Activated naive CD4-positive, alpha-beta T cell treated with anti-CD3 and anti-CD28 coated beads, Interleukin-2, amount 50 U/mL, for 72 hours (primary cell): Measurements from ENCODE around the gene AGL. TPM values are rescaled to one million over a fixed set of nuclear protein-coding genes. Genes with fewer than 3 reads are reported as not detected.
"Not testable (repeated sequence)": the region's sequence is repeated elsewhere in the genome, so short reads cannot be mapped to it uniquely, and the experiment has no call there.

ENCODE experiments used
- ATAC-seq, 2 donors: fragments of 150-1000 bp; cut with Tn5 transposase; 2 replicates each; pipeline ENCODE4 v1.10.0; 2021; ENCODE audit warnings: mild to moderate bottlenecking in 2 of 2, moderate library complexity in 2 of 2
- DNase-seq, 2 donors: peaks; one replicate each; pipeline ENCODE4 v3.0.0; 2021 to 2022; ENCODE audit warnings: low spot score in 2 of 2
- H3K27ac Mint-ChIP-seq, 2 donors: one replicate each; pipeline ENCODE4 v1.8.0; 2022; ENCODE audit warnings: mild to moderate bottlenecking in 2 of 2, mixed read lengths in 2 of 2
- H3K36me3 Mint-ChIP-seq, 2 donors: one replicate each; pipeline ENCODE4 v1.8.0; 2022; ENCODE audit warnings: mixed read lengths in 2 of 2
- H3K9me3 Mint-ChIP-seq, 2 donors: one replicate each; pipeline ENCODE4 v1.8.0; 2022; ENCODE audit warnings: mixed read lengths in 2 of 2
- total RNA-seq, 2 donors: library from RNA; stranded (reverse); gene quantifications; one replicate each; pipeline ENCODE4 v1.2.3, GENCODE V29; 2022

AGL gene
- total RNA-seq, 2 donors from 2014 or later, result 15.5 to 22.6 TPM

DNA sequence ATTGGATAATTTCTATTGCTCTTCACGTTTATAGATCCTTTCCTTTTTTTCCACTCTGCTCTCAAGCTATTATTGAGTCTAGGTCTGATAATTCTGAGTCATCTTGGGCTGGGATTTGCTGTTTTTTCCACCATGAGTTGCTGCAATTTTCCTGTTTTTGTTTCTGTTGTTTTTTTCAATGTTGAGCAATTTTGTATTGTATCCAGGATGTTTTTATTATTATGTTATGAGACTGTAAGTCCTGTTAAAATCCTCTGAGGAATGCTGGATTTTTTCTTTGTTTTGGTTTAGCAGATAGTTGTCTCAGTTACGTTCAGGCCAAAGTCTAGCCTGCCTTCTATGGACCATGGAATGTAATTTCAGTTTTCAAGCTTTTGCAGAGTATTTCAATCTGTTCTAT is 106.6 kb downstream of the AGL start:
- H3K36me3 Mint-ChIP-seq, result no peaks in the 10 kb centered on the region
- ATAC-seq (no peak), DNase-seq (no peak)
- no peaks in the 10 kb centered on the region for H3K9me3 Mint-ChIP-seq
- no peak overlapping the region for H3K27ac Mint-ChIP-seq

DNA sequence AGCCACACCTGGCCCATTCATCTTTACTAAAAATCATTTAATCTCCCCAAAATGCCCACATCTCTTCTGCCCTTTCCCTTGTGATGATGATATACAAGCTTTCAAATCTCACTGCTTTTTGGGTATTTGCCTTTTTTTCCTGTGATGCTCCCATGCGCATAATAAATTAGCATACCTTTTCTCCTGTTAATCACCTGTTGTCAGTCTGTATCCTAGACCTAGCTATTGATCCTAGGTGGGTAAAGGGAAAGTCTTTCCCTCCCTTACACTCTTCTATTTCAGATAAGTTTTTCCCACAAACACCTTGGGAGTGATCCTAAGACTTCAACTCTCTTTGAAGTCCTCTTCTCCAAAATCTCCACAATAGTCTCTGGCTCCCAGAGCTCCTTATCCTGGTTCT is 107.7 kb downstream of the AGL start:
- no peaks in the 10 kb centered on the region for H3K9me3 Mint-ChIP-seq
- H3K36me3 Mint-ChIP-seq, result no peaks in the 10 kb centered on the region
- no peak for DNase-seq
- no peak overlapping the region for H3K27ac Mint-ChIP-seq
- no peak for ATAC-seq

DNA sequence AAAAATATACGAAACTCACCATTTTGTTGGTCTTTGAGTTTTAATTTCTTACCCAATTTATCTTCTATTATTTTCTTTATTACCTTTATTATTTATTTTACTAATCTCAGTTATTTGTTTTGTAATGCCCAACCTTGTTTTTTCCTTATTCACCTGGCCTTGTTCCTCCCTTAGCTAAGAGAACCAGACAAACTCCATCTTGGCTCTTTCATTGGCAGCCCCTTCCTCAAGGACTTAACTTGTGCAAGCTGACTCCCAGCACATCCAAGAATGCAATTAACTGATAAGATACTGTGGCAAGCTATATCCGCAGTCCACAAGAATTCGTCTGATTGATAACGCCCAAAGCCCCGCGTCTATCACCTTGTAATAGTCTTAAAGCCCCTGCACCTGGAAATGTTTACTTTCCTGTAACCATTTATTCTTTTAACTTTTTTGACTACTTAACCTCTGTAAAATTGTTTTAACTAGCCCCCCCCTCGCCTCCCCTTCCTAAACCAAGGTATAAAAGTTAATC is 109.1 kb downstream of the AGL start:
- ATAC-seq, H3K27ac Mint-ChIP-seq, DNase-seq, H3K9me3 Mint-ChIP-seq, H3K36me3 Mint-ChIP-seq: not testable (repeated sequence)

DNA sequence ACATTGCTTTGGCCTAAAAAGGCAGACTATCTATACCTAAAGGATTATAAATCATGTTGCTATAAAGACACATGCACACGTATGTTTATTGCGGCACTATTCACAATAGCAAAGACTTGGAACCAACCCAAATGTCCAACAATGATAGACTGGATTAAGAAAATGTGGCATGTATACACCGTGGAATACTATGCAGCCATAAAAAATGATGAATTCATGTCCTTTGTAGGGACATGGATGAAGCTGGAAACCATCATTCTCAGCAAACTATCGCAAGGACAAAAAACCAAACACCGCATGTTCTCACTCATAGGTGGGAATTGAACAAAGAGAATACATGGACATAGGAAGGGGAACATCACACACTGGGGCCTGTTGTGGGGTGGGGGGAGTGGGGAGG is 110.1 kb downstream of the AGL start:
- H3K9me3 Mint-ChIP-seq, DNase-seq, H3K36me3 Mint-ChIP-seq, H3K27ac Mint-ChIP-seq, ATAC-seq: not testable (repeated sequence)

DNA sequence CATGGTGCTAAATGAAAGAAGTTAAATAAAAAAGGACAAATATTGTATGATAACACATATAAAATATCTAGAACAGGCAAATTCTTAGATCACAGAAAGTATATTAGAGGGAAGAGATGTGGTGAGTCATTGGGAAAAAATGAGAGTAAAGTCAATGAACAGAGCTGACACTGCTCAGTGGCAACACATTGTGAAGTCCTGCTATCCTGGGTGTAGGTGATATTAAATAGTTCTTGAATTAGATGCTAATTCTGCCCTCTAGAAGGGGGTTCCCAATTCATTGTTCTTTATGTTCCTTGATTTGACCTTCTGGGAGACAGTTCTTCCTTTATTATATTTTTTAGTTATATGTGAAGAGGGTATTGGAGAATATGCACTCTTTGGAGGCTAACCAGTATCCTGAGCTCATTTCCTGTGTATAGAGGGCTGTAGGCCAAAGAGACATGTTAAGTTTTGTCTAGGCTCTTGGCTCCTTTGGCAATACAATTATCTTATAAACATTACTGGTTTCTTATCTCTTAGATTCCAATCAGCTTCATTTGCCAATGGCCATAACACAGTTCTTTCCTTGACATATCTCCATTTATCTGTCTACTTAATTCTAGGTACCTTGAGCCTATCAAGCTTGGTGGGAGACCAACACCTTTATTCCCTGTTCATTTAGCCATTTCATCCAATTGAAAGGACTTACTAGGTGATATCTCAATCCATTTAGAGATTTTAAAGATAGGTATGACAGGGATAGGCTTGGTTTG is 113.1 kb downstream of the AGL start:
- Mint-ChIP-seq H3K9me3 (peaks cover 0 to 3% of the 10 kb centered on the region in 2 donors), H3K27ac (no peak overlapping the region), H3K36me3 (no peaks in the 10 kb centered on the region)
- no peak for DNase-seq
- no peak for ATAC-seq

DNA sequence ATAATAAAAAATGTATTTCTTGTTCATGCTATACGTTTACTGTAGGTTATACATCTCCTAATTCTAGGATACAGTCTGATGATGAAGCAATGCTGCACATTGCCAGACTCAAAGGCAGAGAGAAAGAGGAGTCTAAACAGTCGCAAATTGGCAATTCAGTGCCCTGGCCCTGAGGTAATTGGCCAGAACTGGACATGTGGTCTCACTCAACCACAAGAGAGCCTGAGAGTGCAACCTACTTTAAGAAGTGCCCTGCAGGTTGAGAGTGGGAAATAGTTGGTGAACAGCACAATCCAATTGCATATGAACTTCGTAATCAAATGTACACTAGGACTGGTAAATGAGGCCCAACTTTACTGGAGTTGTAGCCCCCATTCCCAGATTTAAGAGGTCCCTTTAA is 114.6 kb downstream of the AGL start:
- Mint-ChIP-seq H3K9me3 (peaks cover 0 to 5% of the 10 kb centered on the region in 2 donors), H3K36me3 (peaks cover 0 to 5% of the 10 kb centered on the region in 2 donors), H3K27ac (no peak overlapping the region)
- ATAC-seq, result no peak
- DNase-seq, result no peak

DNA sequence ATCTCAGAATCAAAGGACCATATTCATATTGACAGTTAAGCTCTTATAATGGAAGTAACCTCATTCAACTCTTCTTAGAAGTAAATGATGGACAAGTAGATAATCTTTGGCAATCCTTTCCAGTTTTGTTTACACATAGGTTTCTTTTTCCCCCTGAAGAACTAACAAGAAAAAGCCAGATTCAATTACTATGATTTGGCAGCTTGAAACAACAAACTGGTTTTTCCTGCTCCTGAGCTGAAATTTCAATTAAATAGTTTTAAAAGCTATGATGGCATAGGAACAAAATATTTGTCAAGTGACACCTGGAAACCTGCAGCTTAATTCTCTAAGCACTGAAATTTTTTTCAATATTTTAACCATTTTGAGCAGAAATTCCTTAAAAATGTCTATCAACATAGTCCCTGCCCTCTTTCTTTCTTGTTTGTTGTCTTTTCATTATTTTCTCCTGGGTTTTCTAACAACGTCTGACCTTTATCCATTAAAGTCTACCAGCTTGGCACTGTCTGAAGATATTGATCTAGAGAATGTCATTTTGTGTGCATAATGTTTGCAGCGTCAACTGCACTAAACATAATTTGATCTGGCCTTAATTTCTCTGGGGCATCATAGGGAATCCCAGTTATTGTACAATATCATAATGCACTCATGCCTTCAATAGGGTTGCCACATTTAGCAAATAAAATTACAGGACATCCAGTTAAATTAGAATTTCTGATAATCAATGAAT is 115.7 kb downstream of the AGL start:
- DNase-seq (no peak), ATAC-seq (no peak)
- Mint-ChIP-seq H3K27ac (no peak overlapping the region), H3K9me3 (peaks cover 0 to 5% of the 10 kb centered on the region in 2 donors), H3K36me3 (peaks cover 0 to 13% of the 10 kb centered on the region in 2 donors)

DNA sequence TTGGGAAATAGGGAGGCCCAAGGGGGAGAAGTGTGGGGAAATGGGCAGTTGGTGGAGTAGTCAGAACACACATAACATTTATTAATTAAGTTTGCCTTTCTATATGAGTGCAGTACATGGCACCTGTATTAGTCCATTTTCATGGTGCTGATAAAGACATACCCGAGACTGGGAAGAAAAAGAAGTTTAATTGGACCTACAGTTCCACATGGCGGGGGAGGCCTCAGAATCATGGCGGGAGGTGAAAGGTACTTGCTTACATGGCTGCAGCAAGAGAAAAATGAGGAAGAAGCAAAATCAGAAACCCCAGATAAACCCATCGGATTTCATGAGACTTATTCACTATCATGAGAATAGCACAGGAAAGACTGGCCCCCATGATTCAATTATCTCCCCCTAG is 118.1 kb downstream of the AGL start:
- H3K36me3 Mint-ChIP-seq, result peaks cover 0 to 13% of the 10 kb centered on the region in 2 donors
- H3K27ac Mint-ChIP-seq, result no peak overlapping the region
- peaks cover 0 to 5% of the 10 kb centered on the region in 2 donors for H3K9me3 Mint-ChIP-seq
- ATAC-seq (no peak), DNase-seq (no peak)

DNA sequence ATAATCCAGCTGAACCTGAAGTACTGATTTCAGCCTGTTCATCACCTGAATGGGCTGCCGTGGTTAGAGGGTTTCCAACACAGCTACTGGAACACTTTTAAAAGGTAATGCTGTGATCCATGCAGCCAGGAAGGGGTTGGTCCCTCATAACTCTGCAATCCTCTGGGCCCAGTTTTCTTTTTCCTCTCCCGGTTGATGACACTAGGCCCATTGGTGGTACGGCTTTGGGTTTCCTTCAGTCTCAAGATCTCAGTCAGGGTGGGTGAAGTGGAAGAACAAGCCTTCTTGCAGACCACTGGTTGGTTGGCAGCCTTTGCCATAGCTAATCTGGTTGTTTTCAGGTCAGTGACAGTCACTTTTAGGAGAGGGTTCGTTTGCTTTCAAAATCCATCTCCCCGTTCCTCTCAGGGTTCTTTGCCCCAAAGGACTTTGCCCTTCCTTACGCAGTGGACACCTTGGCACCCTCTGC is 119.1 kb downstream of the AGL start:
- H3K36me3 Mint-ChIP-seq, result peaks cover 0 to 13% of the 10 kb centered on the region in 2 donors
- peak; percentile 0 to 17 for ATAC-seq
- DNase-seq, result no peak
- H3K27ac Mint-ChIP-seq, result peak overlapping the region; percentile 88 to 95
- H3K9me3 Mint-ChIP-seq, result peaks cover 0 to 5% of the 10 kb centered on the region in 2 donors

DNA sequence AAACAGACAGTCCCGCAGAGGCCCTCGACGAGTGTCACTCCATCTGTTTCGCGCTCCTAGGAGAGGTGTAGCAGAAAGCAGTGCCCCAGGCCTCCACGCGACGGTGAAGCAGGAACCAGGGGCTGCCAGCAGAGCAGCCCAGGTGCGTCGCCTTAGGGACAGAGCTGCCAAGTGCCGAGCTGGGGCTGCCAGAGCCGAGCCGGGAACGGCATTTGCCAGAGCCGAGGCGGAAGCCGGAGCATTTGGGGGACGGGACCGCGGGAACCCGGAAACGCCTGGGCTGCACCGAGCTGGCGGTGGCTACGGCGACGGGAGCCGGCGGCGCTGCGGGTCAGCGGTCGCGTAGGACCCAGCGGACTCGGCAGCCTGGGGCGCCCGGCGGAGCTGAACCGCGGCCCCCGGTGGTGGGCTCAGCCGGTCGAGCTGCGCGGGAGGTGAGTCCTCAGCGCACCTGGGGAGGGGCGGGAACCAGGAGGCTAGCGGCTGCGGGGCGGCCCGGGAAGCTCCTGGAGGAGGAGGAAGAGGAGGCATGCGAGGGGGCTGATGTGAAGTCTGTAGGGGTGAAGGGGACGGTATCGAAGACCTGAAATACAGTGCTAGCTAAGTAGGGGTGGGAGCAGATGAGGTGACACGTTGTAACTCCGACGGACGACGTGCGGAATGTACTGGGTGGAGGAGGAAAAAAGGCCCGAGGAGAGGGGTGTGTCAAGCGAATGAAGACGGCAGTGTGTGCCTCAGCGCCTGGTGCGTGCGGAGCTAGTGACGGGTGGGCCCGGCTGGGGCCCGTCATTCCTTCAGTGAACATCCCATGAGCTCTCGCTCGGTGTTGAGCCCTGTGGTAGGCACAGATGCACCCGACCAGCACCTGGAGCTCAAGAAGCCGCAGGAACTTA is 119.8 kb downstream of the AGL start, which contains the start of gene SLC35A3:
TSS of gene SLC35A3 (plus strand) at position 268 of the 893 bp plus-strand sequence. CDS start 23,559 bp downstream, outside the sequence.
- H3K36me3 Mint-ChIP-seq, result peaks cover 0 to 13% of the 10 kb centered on the region in 2 donors
- H3K27ac Mint-ChIP-seq, result peak within 1 kb of the TSS; percentile 88 to 95
- H3K9me3 Mint-ChIP-seq, result peaks cover 0 to 5% of the 10 kb centered on the region in 2 donors
- ATAC-seq, result peak; percentile 85 to 90
- DNase-seq, result peak; percentile 82 to 89

DNA sequence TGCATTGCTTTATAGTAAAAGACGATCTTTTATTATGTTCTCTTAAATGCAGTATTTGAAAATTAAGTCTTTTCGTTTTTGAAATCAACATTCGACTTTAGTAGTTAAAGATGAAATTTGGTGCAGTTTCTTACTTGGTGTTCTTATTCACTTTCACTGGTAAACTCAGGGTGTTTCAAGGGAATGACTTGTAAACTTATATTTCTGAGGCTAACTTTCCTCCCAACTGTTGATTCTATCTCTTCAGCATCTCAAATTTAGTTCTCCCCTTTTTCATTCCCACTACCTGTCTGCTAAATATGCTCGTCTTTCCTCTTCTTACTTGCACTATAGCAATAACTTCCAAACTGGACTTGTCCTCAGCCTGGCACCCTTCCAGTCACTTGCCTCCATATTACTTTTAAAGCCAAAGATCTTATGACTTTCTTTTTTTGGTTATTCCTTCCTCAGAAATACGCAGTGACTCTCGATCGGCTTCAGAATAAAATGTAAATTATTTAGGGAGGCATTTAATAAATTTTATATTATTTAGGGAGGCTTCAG is 120.6 kb downstream of the AGL start:
- DNase-seq (no peak), ATAC-seq (no peak)
- Mint-ChIP-seq H3K27ac (peak overlapping the region; percentile 88 to 95), H3K9me3 (peaks cover 0 to 5% of the 10 kb centered on the region in 2 donors), H3K36me3 (peaks cover 0 to 13% of the 10 kb centered on the region in 2 donors)

DNA sequence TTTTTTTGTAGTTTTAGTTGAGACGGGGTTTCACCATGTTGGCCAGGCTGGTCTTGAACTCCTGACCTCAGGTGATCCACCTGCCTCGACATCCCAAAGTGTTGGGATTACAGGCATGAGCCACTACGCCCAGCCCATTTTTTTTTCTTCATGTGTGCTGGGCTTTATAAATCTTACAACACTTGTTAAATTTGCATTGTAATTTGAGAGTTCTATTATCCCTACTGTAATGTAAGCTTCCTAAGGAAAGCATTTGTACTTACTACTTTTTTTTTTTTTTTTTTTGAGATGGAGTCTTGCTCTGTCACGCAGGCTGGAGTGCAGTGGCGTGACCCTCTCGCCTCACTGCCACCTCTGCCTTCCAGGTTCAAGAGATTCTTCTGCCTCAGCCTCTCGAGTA is 121.9 kb downstream of the AGL start:
- ATAC-seq, result not testable (repeated sequence)

More for the DNA sequence above, 121.9 kb downstream of the AGL start:
- DNase-seq, H3K9me3 Mint-ChIP-seq: not testable (repeated sequence)
- Mint-ChIP-seq H3K36me3 (peaks cover 0 to 13% of the 10 kb centered on the region in 2 donors), H3K27ac (peak overlapping the region in 1 of 2 donors; percentile 63)

Other genes with a start within 250 kb of the AGL start
- gene PALMD, start 204.2 kb upstream of the AGL start, total RNA-seq, result not detected
- 1 to 10 TPM; 1.5 to 3.3 TPM for gene FRRS1, start 83.7 kb upstream of the AGL start, total RNA-seq
- gene SLC35A3, start 119.6 kb downstream of the AGL start, total RNA-seq, result 10 to 100 TPM in 1 of 2 donors, 1 to 10 TPM in 1; 8.8 to 19.7 TPM